HepG2 (cell line): ENCODE data around the gene ABCD4. TPM values are rescaled to one million over a fixed set of nuclear protein-coding genes. Genes with fewer than 3 reads are reported as not detected.

Source experiments
- DDIT3 ChIP-seq: sonication (generic); formaldehyde crosslinking; IDR thresholded peaks from 2 replicates; pipeline ENCODE4 v1.4.0; 2020; ENCODE audit warnings: mild to moderate bottlenecking, missing genetic modification reagents
- FOXK1 ChIP-seq: sonication (generic); formaldehyde crosslinking; IDR thresholded peaks from 2 replicates; pipeline ENCODE4 v1.4.0; 2020; ENCODE audit warnings: low read depth, missing genetic modification reagents, borderline replicate concordance
- FOXO1 ChIP-seq: sonication (generic); formaldehyde crosslinking; IDR thresholded peaks from 2 replicates; pipeline ENCODE4 v1.4.0; 2020; ENCODE audit warnings: missing genetic modification reagents
- HDAC1 ChIP-seq: sonication (generic); formaldehyde crosslinking; IDR thresholded peaks from 2 replicates; pipeline ENCODE4 v1.5.1; 2020; ENCODE audit warnings: mild to moderate bottlenecking, missing genetic modification reagents
- HINFP ChIP-seq: sonication (generic); formaldehyde crosslinking; IDR thresholded peaks from 2 replicates; pipeline ENCODE4 v1.4.0; 2020; ENCODE audit warnings: low read depth, mild to moderate bottlenecking, missing genetic modification reagents
- HOXA5 ChIP-seq: sonication (generic); formaldehyde crosslinking; IDR thresholded peaks from 2 replicates; pipeline ENCODE4 v1.4.0; 2020; ENCODE audit warnings: missing genetic modification reagents
- IRX3 ChIP-seq: sonication (generic); formaldehyde crosslinking; IDR thresholded peaks from 2 replicates; pipeline ENCODE4 v1.8.1; 2023; ENCODE audit warnings: mild to moderate bottlenecking, low read depth, missing genetic modification reagents, borderline replicate concordance
- MED1 ChIP-seq: sonication (generic); formaldehyde crosslinking; IDR thresholded peaks from 2 replicates; pipeline ENCODE4 v1.4.0; 2020; ENCODE audit warnings: missing genetic modification reagents
- PPARG ChIP-seq: conservative IDR thresholded peaks from 2 replicates; pipeline ENCODE4 v1.6.1; 2016; ENCODE audit warnings: missing biosample characterization, missing genetic modification reagents
- SALL1 ChIP-seq: sonication (generic); formaldehyde crosslinking; IDR thresholded peaks from 2 replicates; pipeline ENCODE4 v1.8.0; 2022; ENCODE audit warnings: mild to moderate bottlenecking, missing genetic modification reagents
- THRA ChIP-seq: sonication (generic); formaldehyde crosslinking; IDR thresholded peaks from 2 replicates; pipeline ENCODE4 v1.4.0; 2020; ENCODE audit warnings: missing genetic modification reagents, borderline replicate concordance
- XRCC5 ChIP-seq: fragments of 200-400 bp; formaldehyde crosslinking; optimal IDR thresholded peaks from 2 replicates; pipeline ENCODE3; 2017; ENCODE audit warnings: mild to moderate bottlenecking, low read length
- ZBTB20 ChIP-seq: sonication (generic); formaldehyde crosslinking; IDR thresholded peaks from 2 replicates; pipeline ENCODE4 v1.8.1; 2023; ENCODE audit warnings: missing genetic modification reagents, low read depth, mild to moderate bottlenecking, borderline replicate concordance
- ZFP1 ChIP-seq: IDR thresholded peaks from 2 replicates; pipeline ENCODE4 v1.6.1; 2016
- ZNF280B ChIP-seq: sonication (generic); formaldehyde crosslinking; IDR thresholded peaks from 2 replicates; pipeline ENCODE4 v1.5.0; 2020; ENCODE audit warnings: missing genetic modification reagents, mild to moderate bottlenecking, borderline replicate concordance
- ZNF720 ChIP-seq: sonication (generic); formaldehyde crosslinking; IDR thresholded peaks from 2 replicates; pipeline ENCODE4 v1.4.0; 2020; ENCODE audit warnings: missing genetic modification reagents
- polyA plus RNA-seq, 8 experiments: library from polyadenylated mRNA; depleted of rRNA in 3 of 8; stranded (reverse) in 7 of 8; unstranded in 1 of 8; fragments of >200 nt; fragmentation: Illumina TruSeq in 4 of 8; extraction: Trizol in 4 of 8; gene quantifications; 2 replicates each; pipeline versions ENCODE4 v1.2.1 to v1.2.3, GENCODE V29; 2011 to 2016; ENCODE audit warnings: low read depth in 4 of 8, missing spikeins in 1 of 8, mixed read lengths in 1 of 8; ENCODE audit not compliant: insufficient read depth in 1 of 8
- total RNA-seq, 5 experiments: library from RNA; depleted of rRNA; stranded (reverse); fragments of >200 nt; fragmentation: Illumina TruSeq; extraction: Trizol; gene quantifications; 2 replicates each; pipeline ENCODE4 v1.2.3, GENCODE V29; 2016; ENCODE audit warnings: low read depth in 1 of 5
- TF ChIP-seq, protein P1 (sequence below): sonication (generic); formaldehyde crosslinking; IDR thresholded peaks from 2 replicates; pipeline ENCODE4 v1.4.0; 2020; ENCODE audit warnings: missing genetic modification reagents, mild to moderate bottlenecking, borderline replicate concordance
- TF ChIP-seq, protein P2 (sequence below): IDR thresholded peaks from 2 replicates; pipeline ENCODE4 v1.6.1; 2016; ENCODE audit warnings: mild to moderate bottlenecking

ABCD4 gene
- total and polyA plus RNA-seq, 2 of the 13 experiments (the other 11 are each of a cell fraction or from before 2014, with no cell fraction given) = 47.5 to 50.5 TPM

DNA sequence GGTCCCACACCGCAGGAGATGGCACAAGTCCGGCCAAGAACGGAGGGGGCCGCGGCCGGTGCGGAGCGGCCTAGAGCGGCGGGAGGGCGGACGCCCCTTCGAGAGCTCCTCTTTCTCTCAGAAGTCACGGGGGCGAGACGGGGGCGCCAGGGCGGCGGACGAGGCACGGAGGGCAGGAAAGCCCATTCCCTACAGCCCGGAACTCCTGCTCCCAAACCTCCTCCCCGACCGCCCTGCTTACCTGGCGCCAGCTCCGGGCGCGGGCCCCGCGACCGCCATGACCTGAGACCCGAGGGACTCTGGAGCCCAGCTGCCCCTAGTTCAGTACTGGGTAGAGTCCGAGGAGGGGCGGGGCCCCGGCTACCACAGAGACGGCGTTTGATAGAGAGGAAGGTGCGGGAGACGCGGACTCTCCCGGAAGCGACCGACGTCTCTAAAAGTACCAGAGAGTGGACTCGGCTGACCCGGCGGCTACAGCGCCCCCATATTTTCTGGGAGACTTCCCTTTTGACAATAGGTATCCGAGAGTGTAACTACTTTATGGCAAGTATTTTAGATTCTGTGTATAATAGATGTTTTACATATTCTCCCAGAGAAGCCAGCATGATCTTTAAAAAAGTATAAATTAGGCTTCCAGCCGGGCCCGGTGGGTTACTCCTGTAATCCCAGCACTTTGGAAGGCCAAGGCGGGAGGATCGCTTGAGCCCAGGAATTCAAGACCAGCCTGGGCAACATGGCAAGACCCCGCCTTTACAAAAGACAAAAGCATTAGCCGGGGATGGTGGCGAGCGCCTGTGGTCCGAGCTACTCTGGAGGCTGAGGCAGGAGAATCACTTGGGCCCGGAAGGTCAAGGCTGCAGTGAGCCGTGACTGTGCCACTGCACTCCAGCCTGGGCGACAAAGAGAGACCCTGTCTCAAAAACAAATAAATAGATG is at the start of gene ABCD4 (continued):
- TF ChIP-seq THRA (CRISPR knock-in tag) = peak; percentile 55; the same call in 1 of the 2 replicates
- TF ChIP-seq ZFP1 (CRISPR knock-in tag) = peak; percentile 60; the same call in 1 of the 2 replicates
- peak; percentile 88 for TF ChIP-seq SALL1
- TF ChIP-seq PPARG (CRISPR knock-in tag) = 0 out of 2 replicates have a peak, but pooled peaks have one; percentile 34
- TF ChIP-seq ZBTB20 = no peak; the same call in 1 of the 2 replicates
- TF ChIP-seq FOXK1 (CRISPR knock-in tag) = no peak
- peak; percentile 45; the same call in 1 of the 2 replicates for TF ChIP-seq IRX3
- TF ChIP-seq XRCC5 = peak; percentile 80
- peak; percentile 52 for TF ChIP-seq HDAC1 (CRISPR knock-in tag)
- TF ChIP-seq, protein P1, sequence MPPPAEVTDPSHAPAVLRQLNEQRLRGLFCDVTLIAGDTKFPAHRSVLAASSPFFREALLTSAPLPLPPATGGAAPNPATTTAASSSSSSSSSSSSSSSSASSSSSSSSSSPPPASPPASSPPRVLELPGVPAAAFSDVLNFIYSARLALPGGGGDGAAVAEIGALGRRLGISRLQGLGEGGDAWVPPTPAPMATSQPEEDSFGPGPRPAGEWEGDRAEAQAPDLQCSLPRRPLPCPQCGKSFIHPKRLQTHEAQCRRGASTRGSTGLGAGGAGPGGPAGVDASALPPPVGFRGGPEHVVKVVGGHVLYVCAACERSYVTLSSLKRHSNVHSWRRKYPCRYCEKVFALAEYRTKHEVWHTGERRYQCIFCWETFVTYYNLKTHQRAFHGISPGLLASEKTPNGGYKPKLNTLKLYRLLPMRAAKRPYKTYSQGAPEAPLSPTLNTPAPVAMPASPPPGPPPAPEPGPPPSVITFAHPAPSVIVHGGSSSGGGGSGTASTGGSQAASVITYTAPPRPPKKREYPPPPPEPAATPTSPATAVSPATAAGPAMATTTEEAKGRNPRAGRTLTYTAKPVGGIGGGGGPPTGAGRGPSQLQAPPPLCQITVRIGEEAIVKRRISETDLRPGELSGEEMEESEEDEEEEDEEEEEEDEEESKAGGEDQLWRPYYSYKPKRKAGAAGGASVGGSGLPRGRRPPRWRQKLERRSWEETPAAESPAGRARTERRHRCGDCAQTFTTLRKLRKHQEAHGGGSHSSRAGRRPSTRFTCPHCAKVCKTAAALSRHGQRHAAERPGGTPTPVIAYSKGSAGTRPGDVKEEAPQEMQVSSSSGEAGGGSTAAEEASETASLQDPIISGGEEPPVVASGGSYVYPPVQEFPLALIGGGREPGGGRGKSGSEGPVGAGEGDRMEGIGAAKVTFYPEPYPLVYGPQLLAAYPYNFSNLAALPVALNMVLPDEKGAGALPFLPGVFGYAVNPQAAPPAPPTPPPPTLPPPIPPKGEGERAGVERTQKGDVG (CRISPR knock-in tag) = peak; percentile 69; the same call in 1 of the 2 replicates
- peak; percentile 88 for TF ChIP-seq HOXA5 (CRISPR knock-in tag)
- TF ChIP-seq DDIT3 (CRISPR knock-in tag) = no peak
- TF ChIP-seq ZNF720 (CRISPR knock-in tag) = no peak
- peak; percentile 86; the same call in 1 of the 2 replicates for TF ChIP-seq ZNF280B (CRISPR knock-in tag)
- TF ChIP-seq MED1 (CRISPR knock-in tag) = peak; percentile 75
- peak; percentile 21; the same call in 1 of the 2 replicates for TF ChIP-seq HINFP (CRISPR knock-in tag)
- TF ChIP-seq FOXO1 (CRISPR knock-in tag) = peak; percentile 75
- TF ChIP-seq, protein P2, sequence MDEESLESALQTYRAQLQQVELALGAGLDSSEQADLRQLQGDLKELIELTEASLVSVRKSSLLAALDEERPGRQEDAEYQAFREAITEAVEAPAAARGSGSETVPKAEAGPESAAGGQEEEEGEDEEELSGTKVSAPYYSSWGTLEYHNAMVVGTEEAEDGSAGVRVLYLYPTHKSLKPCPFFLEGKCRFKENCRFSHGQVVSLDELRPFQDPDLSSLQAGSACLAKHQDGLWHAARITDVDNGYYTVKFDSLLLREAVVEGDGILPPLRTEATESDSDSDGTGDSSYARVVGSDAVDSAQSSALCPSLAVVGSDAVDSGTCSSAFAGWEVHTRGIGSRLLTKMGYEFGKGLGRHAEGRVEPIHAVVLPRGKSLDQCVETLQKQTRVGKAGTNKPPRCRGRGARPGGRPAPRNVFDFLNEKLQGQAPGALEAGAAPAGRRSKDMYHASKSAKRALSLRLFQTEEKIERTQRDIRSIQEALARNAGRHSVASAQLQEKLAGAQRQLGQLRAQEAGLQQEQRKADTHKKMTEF (CRISPR knock-in tag) = peak; percentile 94
